Measurements from ENCODE around the gene SLC12A8. TPM values are rescaled to one million over a fixed set of nuclear protein-coding genes. Genes with fewer than 3 reads are reported as not detected.

The SLC12A8 gene
- total RNA-seq, 1 experiment from 2014 or later: 13.0 TPM

DNA sequence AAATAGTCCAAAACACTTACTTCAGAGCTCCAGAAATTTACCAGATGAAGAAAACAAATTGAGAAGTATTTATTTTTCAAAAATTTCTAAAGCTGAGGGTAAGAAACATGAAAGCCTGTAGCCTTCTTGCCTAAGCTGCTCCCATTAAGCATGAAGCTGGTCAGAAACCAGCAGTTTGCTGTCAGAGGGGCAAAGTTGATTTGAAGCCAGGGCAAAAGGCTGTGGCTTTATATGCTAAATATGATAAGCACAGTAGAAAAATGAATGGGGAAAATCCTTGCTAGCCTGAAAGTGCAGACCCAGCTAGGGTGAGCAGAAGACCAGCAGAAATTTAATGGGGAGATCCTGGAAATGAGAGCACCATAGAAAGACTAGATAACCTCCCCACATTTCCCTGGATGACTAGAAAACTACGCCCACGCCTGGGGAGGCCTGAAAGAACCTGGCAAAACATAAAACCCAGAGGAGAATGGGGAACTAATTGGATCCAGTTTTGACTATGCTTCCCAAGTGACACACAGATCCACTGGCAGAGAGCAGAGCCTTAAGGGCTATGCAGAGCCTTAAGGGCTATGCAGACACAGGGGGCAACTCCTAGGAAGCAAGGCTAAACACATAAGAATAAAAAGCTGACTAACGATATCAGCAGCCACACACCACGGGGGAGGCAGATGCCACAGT is 113.8 kb downstream of the SLC12A8 start:
- Mint-ChIP-seq H3K36me3 (ENCODE audit: insufficient read depth, unreplicated experiment) (no peaks in the 10 kb centered on the region), H3K9me3 (ENCODE audit: unreplicated experiment) (peaks cover 7% of the 10 kb centered on the region), H3K27me3 (ENCODE audit: insufficient read depth, unreplicated experiment) (no peaks in the 10 kb centered on the region), H3K4me3 (ENCODE audit: unreplicated experiment) (no peak overlapping the region), H3K4me1 (ENCODE audit: insufficient read depth, unreplicated experiment) (peaks cover 6% of the 10 kb centered on the region), H3K27ac (ENCODE audit: low read depth, unreplicated experiment) (no peak overlapping the region)
- no peak for DNase-seq (ENCODE audit: unreplicated experiment)
- BruUV-seq (replicated peaks): no TSS peak
- intact Hi-C loops (cut with micrococcal nuclease): no loop called here
- CTCF ChIA-PET: interaction anchor here (0.5 to 0.8 kb wide), 3 partner anchors 43 to 104 kb away, joined by 3 to 6 read pairs (median 3); no protein-coding TSS in a partner anchor
- TF ChIP-seq CTCF (IDR thresholded peaks at IDR 0.05; ENCODE audit: unreplicated experiment): no peak
- POLR2A ChIA-PET: interaction anchor here (1.0 kb wide), 1 partner anchor 18 kb away, joined by 3 read pairs; no protein-coding TSS in a partner anchor

DNA sequence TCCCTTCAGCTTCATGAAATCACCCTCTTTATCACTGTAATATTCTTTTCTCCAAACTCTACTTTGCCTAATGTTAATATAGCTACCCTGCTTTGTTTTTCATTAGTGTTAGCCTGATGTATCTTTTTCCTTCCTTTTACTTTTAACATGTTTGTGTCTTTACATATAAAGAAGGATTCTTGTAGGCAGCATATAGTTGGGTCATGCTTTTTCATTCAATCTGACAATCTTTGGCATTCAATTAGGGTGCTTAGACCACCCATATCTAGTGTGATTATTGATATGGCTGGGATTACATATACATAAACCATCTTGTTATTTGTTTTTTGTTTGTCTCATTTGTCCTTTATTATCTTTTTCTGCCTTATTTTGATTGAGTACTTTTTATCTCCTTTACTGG is 121.9 kb downstream of the SLC12A8 start:
- Mint-ChIP-seq H3K36me3 (ENCODE audit: insufficient read depth, unreplicated experiment) (peaks cover 6% of the 10 kb centered on the region), H3K4me1 (ENCODE audit: insufficient read depth, unreplicated experiment) (no peaks in the 10 kb centered on the region), H3K27ac (ENCODE audit: low read depth, unreplicated experiment) (no peak overlapping the region), H3K27me3 (ENCODE audit: insufficient read depth, unreplicated experiment) (no peaks in the 10 kb centered on the region), H3K9me3 (ENCODE audit: unreplicated experiment) (no peaks in the 10 kb centered on the region), H3K4me3 (ENCODE audit: unreplicated experiment) (no peak overlapping the region)
- BruUV-seq (replicated peaks): no TSS peak
- ChIA-PET CTCF (interaction anchor here (1.1 kb wide), 1 partner anchor 25 kb away, joined by 3 read pairs; no protein-coding TSS in a partner anchor), POLR2A (no interaction called here)
- TF ChIP-seq CTCF (IDR thresholded peaks at IDR 0.05; ENCODE audit: unreplicated experiment): no peak
- intact Hi-C loops (cut with micrococcal nuclease): no loop called here
- no peak for DNase-seq (ENCODE audit: unreplicated experiment)

DNA sequence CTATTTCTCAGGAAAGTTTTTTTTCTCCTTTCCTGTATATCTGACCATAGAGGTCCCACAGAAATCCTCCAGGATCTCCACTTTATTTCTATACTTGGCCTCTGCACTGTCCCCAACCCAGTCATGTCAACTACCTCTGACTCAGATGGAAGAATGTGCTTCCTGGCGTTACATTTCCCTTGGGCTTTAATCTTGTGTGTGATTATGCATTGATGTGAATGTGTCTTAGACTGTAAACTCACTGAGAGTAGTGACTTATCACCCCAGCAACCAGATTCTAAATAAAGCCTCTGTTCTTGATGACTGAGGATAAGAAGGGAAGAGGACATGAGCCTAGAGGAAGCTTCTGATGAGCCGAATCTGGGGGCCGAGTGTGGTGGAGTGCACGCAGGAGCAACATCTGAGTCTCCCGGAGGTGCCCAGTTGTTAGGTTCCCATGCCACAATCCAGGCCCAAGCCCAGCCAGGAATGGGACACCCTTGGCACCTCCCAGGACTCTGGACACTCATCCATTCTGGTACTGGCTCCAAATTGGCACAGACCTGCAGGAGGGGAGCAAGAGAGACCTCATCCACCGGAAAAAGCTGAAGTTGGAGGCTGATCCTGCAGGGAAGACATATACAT is 124.7 kb downstream of the SLC12A8 start:
- no TSS peak for BruUV-seq (replicated peaks)
- H3K27me3 Mint-ChIP-seq (ENCODE audit: insufficient read depth, unreplicated experiment): no peaks in the 10 kb centered on the region
- no peaks in the 10 kb centered on the region for H3K4me1 Mint-ChIP-seq (ENCODE audit: insufficient read depth, unreplicated experiment)
- H3K27ac Mint-ChIP-seq (ENCODE audit: low read depth, unreplicated experiment): no peak overlapping the region
- ChIA-PET POLR2A (no interaction called here), CTCF (no interaction called here)
- H3K9me3 Mint-ChIP-seq (ENCODE audit: unreplicated experiment): no peaks in the 10 kb centered on the region
- peaks cover 6% of the 10 kb centered on the region for H3K36me3 Mint-ChIP-seq (ENCODE audit: insufficient read depth, unreplicated experiment)
- DNase-seq (ENCODE audit: unreplicated experiment): no peak
- no peak overlapping the region for H3K4me3 Mint-ChIP-seq (ENCODE audit: unreplicated experiment)
- intact Hi-C loops (cut with micrococcal nuclease): no loop called here
- TF ChIP-seq CTCF (IDR thresholded peaks at IDR 0.05; ENCODE audit: unreplicated experiment): no peak

DNA sequence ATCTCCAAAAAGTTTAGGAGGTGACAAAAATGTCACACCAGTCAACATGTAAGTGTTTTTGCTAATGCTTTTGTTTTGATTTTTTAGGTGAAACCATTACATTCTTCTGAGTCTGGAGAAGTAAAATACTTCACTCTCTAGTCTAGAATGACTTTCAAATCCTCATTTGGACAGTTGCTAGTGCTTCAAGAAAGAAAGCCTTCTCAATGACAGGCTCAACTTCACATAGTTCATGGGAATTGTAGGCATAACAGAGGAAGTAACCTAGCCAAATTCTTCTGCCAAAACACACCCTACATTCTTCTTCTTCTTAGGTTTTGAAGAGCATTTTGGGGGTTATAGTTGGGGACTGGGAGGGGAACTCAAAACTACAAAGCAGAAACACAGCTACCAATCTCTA is 127.4 kb downstream of the SLC12A8 start:
- no peaks in the 10 kb centered on the region for H3K4me1 Mint-ChIP-seq (ENCODE audit: insufficient read depth, unreplicated experiment)
- intact Hi-C loops (cut with micrococcal nuclease): no loop called here

More for the DNA sequence above, 127.4 kb downstream of the SLC12A8 start:
- DNase-seq (ENCODE audit: unreplicated experiment): no peak
- no TSS peak for BruUV-seq (replicated peaks)
- peaks cover 6% of the 10 kb centered on the region for H3K36me3 Mint-ChIP-seq (ENCODE audit: insufficient read depth, unreplicated experiment)
- no peak for TF ChIP-seq CTCF (IDR thresholded peaks at IDR 0.05; ENCODE audit: unreplicated experiment)
- H3K4me3 Mint-ChIP-seq (ENCODE audit: unreplicated experiment): no peak overlapping the region
- no peaks in the 10 kb centered on the region for H3K27me3 Mint-ChIP-seq (ENCODE audit: insufficient read depth, unreplicated experiment)
- ChIA-PET POLR2A (no interaction called here), CTCF (interaction anchor here (0.6 kb wide), 1 partner anchor 90 kb away, joined by 3 read pairs; no protein-coding TSS in a partner anchor)
- H3K27ac Mint-ChIP-seq (ENCODE audit: low read depth, unreplicated experiment): no peak overlapping the region
- H3K9me3 Mint-ChIP-seq (ENCODE audit: unreplicated experiment): no peaks in the 10 kb centered on the region
